NOMO-1 (cell line): Measurements from ENCODE around the gene RANBP1.

Source experiments
- DNase-seq, 2 experiments: peaks; one replicate each; lab custom pipeline; 2025; ENCODE audit not compliant: unreplicated experiment in 2 of 2; lab: John Stamatoyannopoulos, UW

RANBP1 gene

DNA sequence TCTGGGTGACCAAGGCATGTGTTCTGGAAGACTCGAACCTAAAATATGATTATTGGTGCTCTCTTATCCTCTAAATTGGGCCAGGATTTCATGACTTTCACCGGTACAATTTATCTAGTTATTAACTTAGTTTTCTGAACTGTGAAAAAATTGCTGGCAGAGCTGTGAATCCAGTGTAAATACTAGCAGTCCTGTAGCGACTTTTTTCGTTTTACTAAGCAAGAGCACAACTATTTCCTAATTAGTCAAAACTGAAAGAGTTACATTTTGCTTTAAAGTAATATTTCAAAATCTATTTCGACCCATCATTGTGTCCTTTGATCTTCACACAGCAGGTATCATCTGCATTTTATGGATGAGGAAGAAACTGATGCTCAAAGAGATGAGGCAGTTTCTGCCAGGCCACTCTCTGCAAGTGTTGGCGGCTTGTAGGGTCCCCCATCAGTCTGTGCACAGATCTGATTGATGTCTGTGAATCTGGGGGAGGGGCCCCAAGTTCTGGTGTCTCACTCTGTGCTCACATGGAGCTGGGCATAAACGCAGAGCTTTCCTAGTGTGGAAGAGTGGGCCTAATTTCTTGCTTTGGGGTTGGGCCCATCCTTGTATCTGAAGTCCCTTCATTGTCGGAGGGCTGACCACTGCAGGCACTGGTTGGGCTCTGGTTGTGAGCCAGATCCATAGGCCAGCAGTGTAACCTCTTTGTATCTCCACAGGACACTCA, 2.6 kb downstream of the RANBP1 start:
- no peak for DNase-seq

DNA sequence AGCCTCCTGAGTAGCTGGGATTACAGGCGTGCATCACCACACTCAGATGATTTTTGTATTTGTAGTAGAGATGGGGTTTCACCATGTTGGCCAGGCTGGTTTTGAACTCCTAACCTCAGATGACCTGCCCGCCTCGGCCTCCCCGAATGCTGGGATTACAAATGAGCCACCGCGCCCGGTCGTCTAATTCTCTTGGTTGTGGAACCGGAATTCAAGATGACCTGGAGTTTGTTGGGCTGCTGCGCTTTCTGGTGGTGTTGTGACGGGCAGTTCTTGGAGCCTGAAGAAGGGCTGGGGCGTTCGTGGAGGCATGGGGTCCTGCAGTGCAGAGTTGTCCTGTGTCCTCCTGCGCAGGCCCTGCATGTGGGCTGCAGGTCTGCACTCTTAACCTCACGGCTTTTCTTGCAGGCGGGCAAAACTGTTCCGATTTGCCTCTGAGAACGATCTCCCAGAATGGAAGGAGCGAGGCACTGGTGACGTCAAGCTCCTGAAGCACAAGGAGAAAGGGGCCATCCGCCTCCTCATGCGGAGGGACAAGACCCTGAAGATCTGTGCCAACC, 6.0 kb downstream of the RANBP1 start:
- no peak for DNase-seq

DNA sequence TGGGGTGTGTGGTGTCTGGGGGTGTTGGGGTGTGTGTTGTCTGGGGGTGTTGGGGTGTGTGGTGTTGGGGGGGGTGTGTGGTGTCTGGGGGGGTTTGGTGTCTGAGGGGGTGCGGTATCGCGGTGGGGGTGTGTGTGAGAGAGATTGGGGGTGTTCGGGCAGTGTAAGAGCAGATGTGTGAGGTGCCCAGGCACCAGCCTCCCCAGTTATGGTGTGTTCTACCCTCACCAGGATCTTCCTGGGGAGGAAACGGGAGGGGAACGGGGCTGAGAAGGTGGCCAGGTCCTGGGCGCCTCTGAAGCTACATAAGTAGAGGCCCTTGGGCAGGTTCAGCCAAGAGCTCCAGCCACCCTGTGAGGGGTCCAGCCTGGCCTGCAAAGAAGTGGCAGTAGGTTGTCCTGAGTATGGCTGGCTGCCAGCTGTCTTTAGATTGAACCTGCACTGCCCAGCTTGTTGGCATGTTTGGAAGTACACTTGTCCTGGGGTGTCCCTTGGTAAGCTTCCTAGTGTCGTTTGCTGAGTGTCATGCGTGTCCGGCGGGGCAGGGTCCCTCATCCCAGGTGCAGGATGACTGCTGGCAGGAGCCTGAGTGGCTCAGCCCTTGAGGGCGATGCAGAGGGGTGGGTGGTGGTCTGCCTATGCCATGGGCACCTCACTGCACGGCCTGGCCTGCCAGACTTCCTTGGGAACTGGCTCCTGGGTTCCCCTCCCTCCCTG, 7.6 kb downstream of the RANBP1 start:
- DNase-seq = no peak

DNA sequence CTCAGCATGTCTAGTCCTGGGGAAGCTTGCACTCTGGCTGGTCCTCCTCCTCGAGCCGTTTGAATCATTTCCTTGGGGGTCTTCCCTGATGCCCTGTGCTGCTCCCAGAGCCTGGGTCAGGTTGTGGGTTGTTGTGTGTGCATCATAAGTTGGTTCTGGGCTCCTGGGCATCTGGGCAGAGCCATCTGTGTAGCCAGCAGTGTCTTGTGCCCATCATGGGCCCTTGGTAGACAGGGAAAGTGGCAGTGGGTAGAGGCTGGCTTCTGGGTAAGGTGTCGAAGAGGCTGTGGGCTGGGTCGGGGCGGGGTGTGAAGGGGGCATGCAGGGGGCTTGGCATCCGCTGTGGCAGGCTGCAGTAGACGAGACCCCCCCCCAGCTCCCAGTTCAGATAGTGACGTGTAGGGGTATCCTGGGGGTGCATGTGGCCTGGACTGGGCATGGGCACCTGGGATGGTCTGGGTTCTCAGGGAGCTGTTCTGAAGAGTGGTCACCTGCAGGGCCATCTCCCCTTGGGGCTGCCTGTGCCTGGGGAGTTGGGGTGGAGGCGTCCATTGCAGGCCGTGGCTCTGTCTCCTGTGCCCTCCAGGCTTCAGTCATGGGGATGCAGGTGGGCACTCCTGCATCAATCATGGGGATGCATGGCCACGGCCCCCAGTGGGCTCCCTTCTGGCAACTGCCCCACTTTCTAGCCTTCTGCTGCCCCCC, 8.3 kb downstream of the RANBP1 start:
- no peak for DNase-seq

DNA sequence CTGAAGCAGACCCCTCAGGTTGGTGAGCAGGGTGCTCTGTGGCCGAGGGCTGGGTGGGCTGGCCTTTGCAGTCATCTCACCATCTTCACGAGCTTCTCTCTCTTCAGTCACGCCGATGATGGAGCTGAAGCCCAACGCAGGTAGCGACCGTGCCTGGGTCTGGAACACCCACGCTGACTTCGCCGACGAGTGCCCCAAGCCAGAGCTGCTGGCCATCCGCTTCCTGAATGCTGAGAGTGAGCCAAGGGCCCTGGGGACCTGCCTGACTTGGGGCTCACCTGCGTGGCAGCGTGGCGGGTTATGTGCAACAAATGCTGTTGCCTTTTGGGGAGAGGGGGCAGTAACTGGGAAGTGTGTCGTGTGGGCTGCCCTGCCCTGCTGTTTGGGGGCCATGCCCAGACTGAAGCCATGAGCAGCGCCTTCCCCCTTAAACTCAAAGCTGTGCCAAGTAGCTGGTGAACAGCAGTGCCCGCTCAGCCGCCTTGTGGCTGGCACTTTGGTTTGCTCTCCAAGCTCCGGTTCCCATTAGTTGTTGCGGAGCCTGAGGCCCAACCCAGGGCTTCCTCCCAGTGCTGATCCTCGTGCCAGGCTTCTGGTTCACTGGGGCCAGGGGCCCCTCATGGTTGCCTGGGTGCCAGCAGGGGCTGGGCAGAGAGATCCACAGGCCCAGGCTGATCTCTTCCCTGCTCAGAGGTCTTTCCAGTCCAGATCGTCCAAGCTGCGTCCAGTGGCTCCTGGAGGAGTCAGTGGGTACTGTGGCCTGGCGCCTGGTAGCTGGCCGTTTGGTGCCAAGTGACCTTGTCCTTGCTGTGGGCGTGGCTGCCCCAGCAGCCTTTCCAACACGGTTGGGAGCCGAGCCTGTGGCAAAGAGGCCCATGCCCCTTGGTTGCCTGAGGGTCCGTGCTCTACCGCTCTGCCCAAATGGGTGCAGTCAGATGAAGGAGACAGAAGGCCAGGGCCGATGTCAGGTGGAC, 9.6 kb downstream of the RANBP1 start:
- no peak for DNase-seq

DNA sequence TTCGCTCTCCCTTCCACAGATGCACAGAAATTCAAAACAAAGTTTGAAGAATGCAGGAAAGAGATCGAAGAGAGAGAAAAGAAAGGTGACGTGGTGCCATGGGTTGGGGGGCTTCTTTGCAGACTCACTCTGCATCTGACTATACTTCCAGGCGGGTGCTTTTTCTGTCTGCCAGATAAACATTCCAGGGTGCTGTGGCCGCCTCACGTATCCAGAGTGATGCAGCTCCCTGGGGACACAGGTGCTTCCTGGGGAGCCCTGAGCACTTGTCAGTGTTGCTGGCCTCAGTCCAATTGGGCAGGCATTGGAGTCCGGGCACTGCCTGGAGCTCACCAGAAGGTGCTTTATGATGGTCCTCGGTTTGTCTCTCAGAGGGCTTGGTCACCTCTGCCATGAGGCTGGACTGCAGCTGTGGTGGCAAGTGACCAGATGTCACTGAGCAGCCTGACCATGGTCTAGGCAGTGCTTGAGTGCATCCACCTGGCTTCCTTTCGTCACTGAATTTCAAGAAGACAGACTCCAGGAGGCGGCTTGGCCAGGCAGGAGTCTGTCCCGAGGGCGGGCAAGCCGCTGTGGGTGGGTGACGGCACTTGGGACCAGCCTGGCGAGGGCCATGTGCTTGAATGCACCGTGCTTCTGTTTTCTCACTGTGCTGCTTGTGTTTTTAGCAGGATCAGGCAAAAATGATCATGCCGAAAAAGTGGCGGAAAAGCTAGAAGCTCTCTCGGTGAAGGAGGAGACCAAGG, 10.6 kb downstream of the RANBP1 start:
- DNase-seq = no peak

DNA sequence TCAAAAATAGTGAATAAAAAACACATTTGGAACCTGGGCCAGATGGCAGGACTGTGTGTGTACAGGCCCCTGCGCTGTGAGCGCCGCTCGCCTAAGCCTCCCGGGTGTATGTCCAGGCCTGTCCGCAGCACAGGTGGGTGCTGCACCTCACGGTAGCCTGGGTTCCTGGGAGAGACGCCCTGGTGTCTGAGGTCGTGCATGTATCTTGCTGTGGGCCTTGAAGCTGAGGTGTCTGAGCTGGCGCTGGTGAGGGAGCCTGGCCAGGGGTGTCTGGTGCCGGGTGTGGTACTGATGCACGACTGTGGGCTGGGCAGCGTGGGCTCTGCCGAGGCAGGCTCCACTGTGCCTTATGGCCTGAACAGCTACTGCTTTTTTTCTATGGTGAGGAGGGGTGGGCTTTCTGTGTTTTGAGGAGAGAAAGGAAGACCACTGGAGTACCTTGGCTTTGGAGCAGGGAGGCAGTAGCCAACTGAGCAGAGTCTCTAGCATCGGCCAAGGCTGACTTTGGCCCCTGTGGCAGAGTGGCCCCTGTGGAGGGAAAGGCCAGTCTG, 11.5 kb downstream of the RANBP1 start:
- no peak for DNase-seq

DNA sequence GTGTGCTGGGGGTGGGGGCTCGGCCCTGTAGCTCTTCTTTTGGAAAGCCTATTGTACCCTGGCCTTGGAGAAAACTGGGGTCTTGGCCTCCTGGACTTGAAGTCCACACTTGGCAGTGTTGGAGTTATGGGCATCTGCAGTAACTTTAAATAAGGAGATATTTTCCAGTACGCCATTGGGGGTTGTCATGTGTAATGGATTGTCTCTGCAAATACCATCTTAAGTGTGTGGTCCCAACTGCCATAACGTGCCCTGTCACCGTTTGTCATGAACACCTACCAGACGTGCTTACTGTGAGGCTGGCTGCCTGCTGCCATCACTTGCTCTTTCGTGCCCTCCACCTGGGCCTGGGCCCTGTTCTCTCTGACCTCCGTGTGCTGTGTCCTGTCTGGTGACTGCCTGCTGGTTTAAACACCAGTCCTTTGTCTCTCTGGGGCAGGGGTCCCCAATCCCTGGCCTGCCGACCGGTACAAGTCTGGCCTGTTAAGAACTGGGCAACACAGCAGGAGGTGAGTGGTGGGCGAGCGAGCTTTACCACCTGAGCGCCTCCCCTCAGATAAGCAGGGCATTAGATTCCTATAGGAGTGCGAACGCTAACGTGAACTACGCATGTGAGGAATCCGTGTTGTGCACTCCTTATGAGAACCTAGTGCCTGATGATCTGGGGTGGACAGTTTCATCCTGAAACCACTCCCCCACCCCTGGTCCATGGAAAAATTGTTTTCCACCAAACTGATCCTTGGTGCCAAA, 12.1 kb downstream of the RANBP1 start:
- no peak for DNase-seq

DNA sequence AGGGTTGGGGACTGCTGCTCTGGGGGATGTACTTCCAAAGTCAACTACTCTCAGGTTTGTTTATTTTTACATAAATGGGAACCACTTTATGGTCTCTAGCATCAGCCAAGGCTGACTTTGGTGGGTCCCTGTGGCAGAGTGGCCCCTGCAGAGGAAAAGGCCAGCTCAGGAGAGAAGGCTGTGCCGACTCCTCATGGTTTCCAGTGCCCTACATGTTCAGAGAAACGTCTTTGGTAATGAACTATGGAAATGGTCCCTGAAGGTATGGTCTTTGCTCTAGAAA, 12.7 kb downstream of the RANBP1 start:
- DNase-seq = peak in 1 of 2 experiments; percentile 5

DNA sequence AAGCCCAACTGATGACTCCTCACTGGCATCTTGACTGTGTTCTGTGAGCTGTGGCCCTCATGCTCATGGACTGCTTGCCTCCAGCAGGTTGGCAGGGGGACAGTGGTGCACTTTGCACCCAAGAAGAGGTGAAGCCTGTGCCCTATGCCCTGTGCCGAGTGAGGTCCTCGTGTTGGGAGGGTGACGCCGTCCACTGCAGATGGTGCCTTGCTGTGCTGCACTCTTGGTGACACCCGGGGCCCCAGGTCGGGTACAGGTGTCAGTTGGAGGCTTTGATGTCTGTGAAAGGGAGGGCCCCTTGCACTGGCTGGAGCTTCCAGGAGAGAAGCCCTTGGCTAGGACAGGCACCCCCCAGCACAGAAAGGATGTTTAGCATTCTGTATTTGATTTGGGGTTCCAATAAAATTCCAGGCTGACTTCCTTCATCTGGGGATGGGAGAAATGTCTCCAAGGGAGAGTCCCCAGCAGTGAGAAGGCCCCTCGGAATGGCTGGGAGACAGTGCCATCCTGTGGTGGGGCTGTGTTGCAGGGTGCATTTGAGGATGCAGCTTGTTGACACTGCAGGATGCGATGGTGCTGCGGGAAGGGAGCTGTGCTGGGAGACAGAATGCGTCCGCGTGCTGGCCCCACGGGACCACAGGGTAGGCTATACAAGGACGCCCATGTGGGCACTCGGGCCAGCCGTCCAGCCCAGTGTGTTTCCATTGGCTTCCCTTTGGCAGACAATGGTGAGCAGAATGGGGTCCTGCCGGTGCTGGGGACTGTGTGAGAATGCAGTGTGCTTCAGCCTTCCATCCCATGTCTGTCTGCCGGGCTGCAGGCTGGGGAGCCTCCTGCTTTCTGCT, 13.2 kb downstream of the RANBP1 start:
- no peak for DNase-seq

DNA sequence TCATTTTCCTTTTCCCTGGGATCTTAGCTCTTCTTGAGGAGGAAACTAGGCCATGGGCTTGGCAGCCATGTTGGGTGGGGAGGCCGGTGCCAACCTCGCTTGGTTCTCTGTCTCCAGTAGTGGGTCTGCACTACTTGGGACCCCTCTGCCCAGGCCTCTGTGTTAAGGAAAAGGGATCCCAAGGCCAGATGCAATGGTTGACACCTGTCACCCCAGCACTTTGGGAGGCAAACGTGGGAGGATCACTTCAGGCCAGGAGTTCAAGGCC, 13.8 kb downstream of the RANBP1 start:
- DNase-seq = no peak

DNA sequence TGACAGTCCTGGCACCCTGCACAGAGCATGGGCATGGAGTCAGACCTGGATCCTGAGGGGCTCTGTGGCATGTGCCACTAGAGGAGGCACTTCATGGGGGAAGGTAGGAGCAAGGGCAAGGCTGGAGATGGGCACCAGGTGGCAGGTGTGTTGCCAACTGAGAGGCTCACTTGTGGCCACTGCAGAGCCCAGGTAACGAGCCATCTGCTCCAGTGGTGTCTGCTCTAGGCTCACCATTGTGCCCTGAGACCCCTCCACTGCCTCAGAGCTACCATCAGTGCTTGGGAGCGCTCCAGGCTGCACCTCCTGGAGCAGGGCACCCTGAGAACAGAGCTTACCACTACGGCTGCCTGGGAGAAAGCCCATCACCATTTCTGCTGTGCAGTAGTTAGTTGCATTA, 14.4 kb downstream of the RANBP1 start:
- no peak for DNase-seq

DNA sequence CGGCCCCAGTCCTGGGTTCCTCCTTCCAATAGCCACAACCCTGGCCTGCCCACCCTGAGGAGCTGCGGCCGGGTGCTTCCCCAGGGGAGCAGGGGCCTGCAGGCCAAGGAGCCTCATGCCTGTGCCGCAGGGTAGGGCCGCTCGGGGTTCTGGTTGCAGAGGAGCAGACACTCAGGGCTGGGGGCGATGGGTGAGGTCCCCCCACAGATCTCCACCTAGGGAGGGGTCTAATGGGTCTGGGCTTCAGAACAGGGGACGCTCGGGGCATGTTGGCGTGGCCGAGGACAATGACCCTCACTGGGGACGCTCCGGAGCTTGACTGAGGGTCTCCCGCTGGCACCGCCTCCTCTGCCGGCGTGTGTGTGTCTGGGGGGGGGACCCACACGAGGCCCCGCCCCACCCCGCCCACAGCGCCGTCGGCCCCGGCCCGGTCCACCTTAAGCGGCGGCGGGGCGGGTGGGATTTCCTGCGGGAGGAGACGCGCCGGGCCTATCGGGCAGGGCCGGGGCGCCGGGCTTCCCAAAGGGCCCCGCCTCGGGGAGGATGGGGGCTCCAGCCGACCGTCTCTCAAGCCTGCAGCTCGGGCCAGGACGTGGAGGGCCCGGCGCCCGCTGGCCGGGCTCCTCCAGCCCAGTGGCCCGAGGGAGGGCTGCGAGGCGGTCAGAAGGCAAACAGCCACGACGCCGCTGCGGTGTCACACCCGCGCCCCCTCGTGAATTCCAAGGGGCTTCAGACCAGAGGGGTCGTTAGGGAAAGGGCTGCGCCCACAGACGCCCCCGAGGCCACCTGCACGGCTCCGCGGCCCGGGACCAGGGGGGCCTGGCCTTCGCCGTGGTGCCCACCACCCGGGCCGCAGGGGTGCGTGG, 15.1 kb downstream of the RANBP1 start:
- peak; percentile 41 to 47 for DNase-seq

DNA sequence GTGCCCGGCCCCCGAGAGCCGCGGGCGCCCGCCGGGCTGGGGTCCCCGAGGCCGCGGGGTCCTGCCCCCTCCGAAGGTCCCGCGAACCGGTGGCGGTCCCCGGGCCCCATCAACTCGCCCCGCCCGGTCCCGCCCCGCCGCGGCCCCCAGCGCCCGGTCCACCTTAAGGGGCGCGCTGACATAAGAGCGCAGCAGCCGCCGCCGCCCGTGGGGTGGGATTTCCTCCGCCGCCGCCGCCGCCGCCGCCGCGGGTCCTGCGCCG, 15.6 kb downstream of the RANBP1 start, which contains the start of gene ZDHHC8:
TSS of gene ZDHHC8 (plus strand) at position 208 of the 262 bp plus-strand sequence. CDS start 144 bp downstream, outside the sequence.
- DNase-seq = peak in 1 of 2 experiments; percentile 34

DNA sequence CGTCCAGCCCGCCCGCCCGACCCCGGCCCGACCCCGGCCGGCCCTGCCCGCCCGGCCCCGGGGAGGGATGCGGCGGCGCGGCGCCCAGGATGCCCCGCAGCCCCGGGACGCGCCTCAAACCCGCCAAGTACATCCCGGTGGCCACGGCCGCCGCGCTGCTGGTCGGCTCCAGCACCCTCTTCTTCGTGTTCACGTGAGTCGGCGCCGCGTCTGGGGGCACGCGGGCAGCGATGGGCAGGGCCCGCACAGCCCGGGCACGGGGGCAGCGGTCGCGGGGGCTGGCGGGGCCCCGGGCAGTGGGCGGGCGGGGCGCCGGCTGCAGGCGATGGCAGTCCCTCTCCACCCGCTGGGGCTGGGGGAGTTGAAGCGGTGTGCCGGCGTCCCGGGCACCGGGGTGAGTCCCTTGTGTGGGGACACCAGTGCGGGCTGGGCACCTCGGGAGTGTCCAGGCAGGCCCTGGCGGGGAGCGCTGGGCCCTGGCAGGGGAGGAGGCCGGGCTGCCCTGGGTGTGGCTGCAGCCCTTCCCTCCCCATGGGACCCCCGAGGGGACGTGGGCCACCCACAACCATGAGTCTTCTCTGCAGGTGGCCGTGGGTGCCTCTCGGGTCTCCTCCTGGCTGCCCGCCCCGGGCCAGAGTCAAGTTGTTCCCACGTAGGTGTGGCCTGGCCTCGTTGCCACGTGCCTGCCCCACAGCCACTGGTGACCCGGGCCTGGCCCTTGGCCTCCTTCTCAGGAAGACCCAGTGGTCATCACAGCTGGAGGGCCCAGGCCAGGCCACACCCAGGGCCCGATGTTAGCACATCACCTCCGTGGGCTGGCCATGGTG, 16.2 kb downstream of the RANBP1 start:
- no peak for DNase-seq

DNA sequence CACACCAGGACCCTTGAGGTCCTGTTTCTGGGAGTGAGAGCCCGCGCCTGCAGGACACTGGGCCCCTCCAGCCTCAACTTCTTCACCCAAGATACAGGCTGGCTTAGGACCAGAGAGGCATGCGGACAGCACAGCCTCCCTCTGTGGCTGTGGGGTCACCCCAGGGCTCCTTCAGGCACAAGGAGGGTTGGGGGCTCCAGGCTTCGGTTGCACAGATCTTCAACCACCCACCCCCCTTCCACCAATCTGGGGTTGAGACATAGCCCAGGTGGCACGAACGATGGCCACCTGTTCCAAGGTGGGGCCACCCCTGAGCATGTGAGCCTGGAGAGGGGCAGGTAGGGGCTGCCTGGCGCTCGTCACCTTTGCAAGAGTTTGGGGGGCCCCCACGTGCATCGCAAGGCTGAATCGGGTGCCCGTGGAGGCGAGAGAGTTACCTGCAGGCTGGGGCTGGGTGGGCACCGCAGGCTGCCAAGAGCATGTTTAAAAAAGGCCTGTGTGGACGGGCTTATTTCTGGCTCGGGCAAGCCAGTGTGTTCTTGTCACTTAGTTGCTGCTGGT, 16.9 kb downstream of the RANBP1 start:
- no peak for DNase-seq
